Osteoblast (primary cell): ENCODE measurements around the gene TOR1A. TPM values are rescaled to one million over a fixed set of nuclear protein-coding genes. Genes with fewer than 3 reads are reported as not detected.

Source experiments
- DNase-seq: peaks from one replicate; pipeline ENCODE4 v3.0.0; 2011; ENCODE audit warnings: low spot score, mixed read lengths; ENCODE audit not compliant: insufficient read length; ENCODE audit errors: missing footprints
- H2AFZ ChIP-seq: 2 replicates; pipeline ENCODE4 v1.6.0; 2011; ENCODE audit warnings: mild to moderate bottlenecking, low read length
- H3K27ac ChIP-seq: 2 replicates; pipeline ENCODE4 v1.5.1; 2011; ENCODE audit warnings: mild to moderate bottlenecking, low read depth, low read length, moderate library complexity
- H3K27me3 ChIP-seq: 2 replicates; pipeline ENCODE4 v1.6.0; 2012; ENCODE audit warnings: mild to moderate bottlenecking, control low read depth, inconsistent platforms, low read length, moderate library complexity; ENCODE audit not compliant: insufficient read depth
- H3K36me3 ChIP-seq: 2 replicates; pipeline ENCODE4 v1.5.1; 2011; ENCODE audit warnings: mild to moderate bottlenecking, low read length, control low read depth, moderate library complexity; ENCODE audit not compliant: insufficient read depth
- H3K4me1 ChIP-seq: 2 replicates; pipeline ENCODE4 v1.5.1; 2011; ENCODE audit warnings: mild to moderate bottlenecking, low read length, control low read depth, moderate library complexity; ENCODE audit not compliant: insufficient read depth
- H3K4me2 ChIP-seq: 2 replicates; pipeline ENCODE4 v1.6.0; 2011; ENCODE audit warnings: mild to moderate bottlenecking, low read length; ENCODE audit not compliant: insufficient read depth
- H3K4me3 ChIP-seq: fragments of 200-600 bp; sonication (generic); 3 replicates; pipeline ENCODE4 v1.5.1; 2012; ENCODE audit warnings: mild to moderate bottlenecking, low read length, inconsistent platforms; ENCODE audit not compliant: insufficient read depth
- H3K79me2 ChIP-seq: 2 replicates; pipeline ENCODE4 v1.6.0; 2012; ENCODE audit warnings: mild to moderate bottlenecking, low read length, control low read depth, inconsistent platforms; ENCODE audit not compliant: insufficient read depth
- H3K9me3 ChIP-seq: 2 replicates; pipeline ENCODE4 v1.5.1; 2011; ENCODE audit warnings: low read depth, low read length, control low read depth
- H4K20me1 ChIP-seq: 2 replicates; pipeline ENCODE4 v1.6.0; 2012; ENCODE audit warnings: mild to moderate bottlenecking, low read length, control low read depth; ENCODE audit not compliant: insufficient read depth
- total RNA-seq: library from RNA; depleted of rRNA; stranded (reverse); fragments of >200 nt; gene quantifications from 2 replicates; pipeline ENCODE4 v1.2.3, GENCODE V29; 2012
- TF ChIP-seq, protein P1 (sequence below): IDR thresholded peaks from 2 replicates; pipeline ENCODE4 v1.5.1; 2011; ENCODE audit warnings: mild to moderate bottlenecking, low read depth, low read length, moderate library complexity; ENCODE audit errors: extremely low read depth

TOR1A gene
- total RNA-seq, 1 donor = 52.1 TPM

DNA sequence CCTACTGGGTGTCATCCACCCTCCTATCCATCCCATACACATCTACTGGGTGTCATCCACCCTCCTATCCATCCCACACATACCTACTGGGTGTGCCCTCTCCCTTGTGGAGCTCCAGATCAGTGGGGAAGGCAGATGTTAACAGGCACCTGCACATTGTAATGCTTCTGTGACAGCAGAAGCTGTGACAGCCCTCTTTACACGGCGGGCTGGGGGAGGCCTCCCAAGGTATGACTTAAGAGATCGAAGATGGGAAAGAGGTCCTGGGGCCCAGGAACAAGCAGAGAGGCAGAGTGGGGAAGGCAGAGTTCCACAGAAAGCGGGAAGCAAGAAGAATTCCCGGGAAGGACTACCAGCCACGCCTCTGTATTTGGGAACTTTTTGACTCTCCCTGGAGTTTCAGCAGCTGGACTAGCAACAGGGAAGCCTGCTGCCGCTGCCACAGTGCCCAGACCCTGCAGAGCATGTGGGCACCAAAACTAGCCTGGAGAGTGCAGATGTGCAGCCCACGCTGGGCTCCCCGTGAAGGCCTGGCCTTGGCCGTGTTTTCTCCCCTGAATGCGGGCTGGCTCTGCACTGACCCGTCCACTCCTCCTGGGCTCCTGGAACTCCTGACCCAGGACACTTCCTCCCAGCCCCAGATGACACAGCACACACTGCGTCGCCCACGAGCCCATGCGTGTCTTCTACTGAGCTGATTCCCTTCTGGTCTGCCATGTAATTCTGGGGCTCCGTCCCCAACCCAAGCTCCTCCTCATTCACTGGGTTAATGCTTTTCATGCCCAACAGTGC lies 9.3 kb downstream of the TOR1A start:
- peaks cover 8% of the 10 kb centered on the region for H4K20me1 ChIP-seq
- H3K4me2 ChIP-seq = no peak overlapping the region
- peaks cover 62% of the 10 kb centered on the region for H3K36me3 ChIP-seq
- H3K27ac ChIP-seq = no peak overlapping the region
- no peak for DNase-seq
- no peaks in the 10 kb centered on the region for H3K9me3 ChIP-seq
- no peak overlapping the region for H3K4me3 ChIP-seq
- TF ChIP-seq, protein P1, sequence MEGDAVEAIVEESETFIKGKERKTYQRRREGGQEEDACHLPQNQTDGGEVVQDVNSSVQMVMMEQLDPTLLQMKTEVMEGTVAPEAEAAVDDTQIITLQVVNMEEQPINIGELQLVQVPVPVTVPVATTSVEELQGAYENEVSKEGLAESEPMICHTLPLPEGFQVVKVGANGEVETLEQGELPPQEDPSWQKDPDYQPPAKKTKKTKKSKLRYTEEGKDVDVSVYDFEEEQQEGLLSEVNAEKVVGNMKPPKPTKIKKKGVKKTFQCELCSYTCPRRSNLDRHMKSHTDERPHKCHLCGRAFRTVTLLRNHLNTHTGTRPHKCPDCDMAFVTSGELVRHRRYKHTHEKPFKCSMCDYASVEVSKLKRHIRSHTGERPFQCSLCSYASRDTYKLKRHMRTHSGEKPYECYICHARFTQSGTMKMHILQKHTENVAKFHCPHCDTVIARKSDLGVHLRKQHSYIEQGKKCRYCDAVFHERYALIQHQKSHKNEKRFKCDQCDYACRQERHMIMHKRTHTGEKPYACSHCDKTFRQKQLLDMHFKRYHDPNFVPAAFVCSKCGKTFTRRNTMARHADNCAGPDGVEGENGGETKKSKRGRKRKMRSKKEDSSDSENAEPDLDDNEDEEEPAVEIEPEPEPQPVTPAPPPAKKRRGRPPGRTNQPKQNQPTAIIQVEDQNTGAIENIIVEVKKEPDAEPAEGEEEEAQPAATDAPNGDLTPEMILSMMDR = no peak
- no peaks in the 10 kb centered on the region for H3K4me1 ChIP-seq
- H3K27me3 ChIP-seq = no peaks in the 10 kb centered on the region
- H3K79me2 ChIP-seq = no peaks in the 10 kb centered on the region
- H2AFZ ChIP-seq = no peak overlapping the region

DNA sequence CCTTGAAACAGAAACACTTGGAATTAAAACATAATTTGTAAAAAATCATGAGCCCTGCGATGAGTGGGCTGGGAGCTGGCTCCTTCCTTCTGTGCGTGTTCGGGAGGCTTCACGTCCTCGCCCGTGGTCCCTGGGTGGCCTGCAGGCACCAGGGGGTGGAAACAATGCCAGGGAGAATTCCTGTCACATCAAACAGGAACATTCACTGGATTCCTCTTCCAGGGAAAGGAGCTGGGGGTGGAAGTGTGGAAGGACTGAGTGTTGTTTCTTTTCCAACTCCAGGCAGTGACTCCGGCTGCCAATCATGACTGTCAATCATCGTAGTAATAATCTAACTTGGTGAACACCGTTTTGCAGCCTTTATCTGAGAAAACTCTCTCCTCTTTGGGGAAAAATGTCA lies 10.3 kb downstream of the TOR1A start:
- Histone ChIP-seq H3K9me3 (no peaks in the 10 kb centered on the region), H3K27me3 (no peaks in the 10 kb centered on the region), H3K4me2 (no peak overlapping the region), H3K79me2 (no peaks in the 10 kb centered on the region), H2AFZ (no peak overlapping the region), H3K4me3 (no peak overlapping the region), H3K36me3 (peaks cover 63% of the 10 kb centered on the region), H3K27ac (no peak overlapping the region), H4K20me1 (peaks cover 8% of the 10 kb centered on the region), H3K4me1 (no peaks in the 10 kb centered on the region)
- no peak for DNase-seq
- TF ChIP-seq, protein P1 = no peak

GRCh38 chr9:129812385-129812784 lies 11.6 kb downstream of the TOR1A start:
- Histone ChIP-seq H2AFZ (no peak overlapping the region), H3K79me2 (no peaks in the 10 kb centered on the region), H3K36me3 (peaks cover 55% of the 10 kb centered on the region), H3K4me3 (no peak overlapping the region), H3K9me3 (no peaks in the 10 kb centered on the region), H4K20me1 (peaks cover 8% of the 10 kb centered on the region), H3K4me2 (no peak overlapping the region), H3K4me1 (no peaks in the 10 kb centered on the region), H3K27me3 (no peaks in the 10 kb centered on the region), H3K27ac (no peak overlapping the region)
- no peak for DNase-seq
- TF ChIP-seq, protein P1 = no peak

GRCh38 chr9:129811967-129812363 lies 12.0 kb downstream of the TOR1A start:
- Histone ChIP-seq H3K4me2 (no peak overlapping the region), H3K4me1 (no peaks in the 10 kb centered on the region), H4K20me1 (peaks cover 8% of the 10 kb centered on the region), H3K9me3 (no peaks in the 10 kb centered on the region), H3K36me3 (peaks cover 51% of the 10 kb centered on the region), H3K27me3 (no peaks in the 10 kb centered on the region), H3K27ac (no peak overlapping the region), H3K4me3 (no peak overlapping the region), H2AFZ (no peak overlapping the region), H3K79me2 (no peaks in the 10 kb centered on the region)
- TF ChIP-seq, protein P1 = no peak
- no peak for DNase-seq
